Measurements from ENCODE around the gene HS1BP3. TPM values are rescaled to one million over a fixed set of nuclear protein-coding genes. Genes with fewer than 3 reads are reported as not detected.

HS1BP3 gene
- total RNA-seq, 1 donor from 2014 or later = 33.6 TPM

DNA sequence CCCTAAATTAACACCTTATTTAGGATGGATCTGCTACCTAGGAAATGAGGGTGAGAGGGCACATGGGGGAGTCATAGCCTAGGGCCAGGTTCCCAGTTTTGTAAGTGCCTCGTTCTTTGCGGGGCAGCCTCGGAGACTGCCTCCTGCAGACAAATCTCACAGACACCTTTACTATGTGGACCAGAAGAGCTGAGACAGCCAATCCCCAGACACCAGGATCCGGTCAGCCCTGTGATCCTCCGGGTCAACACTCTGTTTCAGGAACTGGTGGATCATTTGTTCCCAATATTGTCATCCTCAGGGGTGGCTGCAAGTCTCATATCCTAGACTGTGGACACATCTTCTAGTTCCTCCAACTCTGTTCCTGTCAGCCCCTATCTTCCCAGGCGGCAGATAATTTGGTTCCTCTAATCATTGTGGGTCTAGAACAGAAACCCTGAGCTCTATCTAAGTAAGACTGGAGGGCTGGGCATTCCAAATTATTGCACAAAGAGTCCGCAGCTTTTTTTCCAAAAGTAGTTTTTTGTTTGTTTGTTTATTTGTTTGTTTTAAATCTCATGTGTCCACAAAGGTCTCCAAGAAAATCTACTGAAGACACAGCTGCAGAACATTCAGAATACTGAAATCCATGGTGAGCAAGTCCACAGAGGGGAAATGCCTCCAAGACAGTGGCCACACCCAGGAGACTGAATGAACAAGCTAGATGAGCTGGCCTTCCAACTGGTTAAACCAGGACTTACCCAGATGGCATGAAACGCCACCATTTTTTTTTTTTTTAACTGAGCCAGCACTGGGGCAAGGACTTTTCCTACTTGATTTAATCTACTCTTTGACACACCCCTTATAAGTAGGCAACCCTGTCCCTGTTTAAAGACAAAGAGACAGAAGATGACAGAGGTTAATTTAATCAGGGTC lies 9.9 kb upstream of the HS1BP3 start:
- no peaks in the 10 kb centered on the region for H3K9me3 Mint-ChIP-seq (ENCODE audit: unreplicated experiment)
- no peak overlapping the region for H3K27ac Mint-ChIP-seq (ENCODE audit: unreplicated experiment)
- DNase-seq (ENCODE audit: low spot score) = no peak
- H3K36me3 Mint-ChIP-seq (ENCODE audit: low read depth, unreplicated experiment) = no peaks in the 10 kb centered on the region
- no peak overlapping the region for H3K4me3 Mint-ChIP-seq (ENCODE audit: unreplicated experiment)
- TF ChIP-seq, protein P1, sequence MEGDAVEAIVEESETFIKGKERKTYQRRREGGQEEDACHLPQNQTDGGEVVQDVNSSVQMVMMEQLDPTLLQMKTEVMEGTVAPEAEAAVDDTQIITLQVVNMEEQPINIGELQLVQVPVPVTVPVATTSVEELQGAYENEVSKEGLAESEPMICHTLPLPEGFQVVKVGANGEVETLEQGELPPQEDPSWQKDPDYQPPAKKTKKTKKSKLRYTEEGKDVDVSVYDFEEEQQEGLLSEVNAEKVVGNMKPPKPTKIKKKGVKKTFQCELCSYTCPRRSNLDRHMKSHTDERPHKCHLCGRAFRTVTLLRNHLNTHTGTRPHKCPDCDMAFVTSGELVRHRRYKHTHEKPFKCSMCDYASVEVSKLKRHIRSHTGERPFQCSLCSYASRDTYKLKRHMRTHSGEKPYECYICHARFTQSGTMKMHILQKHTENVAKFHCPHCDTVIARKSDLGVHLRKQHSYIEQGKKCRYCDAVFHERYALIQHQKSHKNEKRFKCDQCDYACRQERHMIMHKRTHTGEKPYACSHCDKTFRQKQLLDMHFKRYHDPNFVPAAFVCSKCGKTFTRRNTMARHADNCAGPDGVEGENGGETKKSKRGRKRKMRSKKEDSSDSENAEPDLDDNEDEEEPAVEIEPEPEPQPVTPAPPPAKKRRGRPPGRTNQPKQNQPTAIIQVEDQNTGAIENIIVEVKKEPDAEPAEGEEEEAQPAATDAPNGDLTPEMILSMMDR (IDR thresholded peaks at IDR 0.05; ENCODE audit: unreplicated experiment) = no peak
- peaks cover 15% of the 10 kb centered on the region for H3K27me3 Mint-ChIP-seq (ENCODE audit: unreplicated experiment)
- H3K4me1 Mint-ChIP-seq (ENCODE audit: unreplicated experiment) = peaks cover 14% of the 10 kb centered on the region

DNA sequence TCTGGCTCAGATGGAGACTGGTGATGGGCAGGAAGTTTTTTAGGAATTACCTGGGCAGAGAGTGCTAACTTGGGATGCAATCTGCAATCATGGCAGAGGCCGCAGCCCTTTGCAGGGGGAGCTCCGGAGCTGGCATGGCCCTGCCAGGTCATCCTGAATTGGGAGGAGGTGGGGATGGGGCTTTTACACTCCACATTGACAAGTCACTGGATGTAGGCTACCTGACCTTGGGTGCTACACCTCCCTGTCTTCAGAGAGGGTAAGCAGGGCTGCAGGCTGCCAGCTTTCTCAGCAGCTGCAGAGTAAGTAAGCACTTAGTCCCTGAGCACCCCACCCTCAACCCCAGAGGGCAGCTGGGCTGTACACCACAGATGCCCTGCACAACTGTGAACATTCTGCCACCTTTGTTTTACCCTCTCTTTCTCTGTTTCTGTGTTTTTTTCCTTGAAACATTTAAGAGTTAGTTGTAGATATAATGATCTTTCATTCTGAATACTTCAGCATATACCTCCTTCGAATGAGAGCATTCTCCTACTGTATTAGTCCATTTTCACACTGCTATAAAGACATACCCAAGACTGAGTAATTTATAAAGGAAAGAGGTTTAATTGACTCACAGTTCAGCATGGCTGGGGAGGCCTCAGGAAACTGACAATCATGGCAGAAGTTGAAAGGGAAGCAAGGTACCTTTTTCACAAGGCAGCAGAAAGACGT lies 6.8 kb upstream of the HS1BP3 start:
- H3K4me3 Mint-ChIP-seq (ENCODE audit: unreplicated experiment) = no peak overlapping the region
- H3K4me1 Mint-ChIP-seq (ENCODE audit: unreplicated experiment) = peaks cover 23% of the 10 kb centered on the region
- no peaks in the 10 kb centered on the region for H3K9me3 Mint-ChIP-seq (ENCODE audit: unreplicated experiment)
- peaks cover 8% of the 10 kb centered on the region for H3K27me3 Mint-ChIP-seq (ENCODE audit: unreplicated experiment)
- no peak for DNase-seq (ENCODE audit: low spot score)
- H3K27ac Mint-ChIP-seq (ENCODE audit: unreplicated experiment) = no peak overlapping the region
- no peaks in the 10 kb centered on the region for H3K36me3 Mint-ChIP-seq (ENCODE audit: low read depth, unreplicated experiment)
- TF ChIP-seq, protein P1 (IDR thresholded peaks at IDR 0.05; ENCODE audit: unreplicated experiment) = no peak

DNA sequence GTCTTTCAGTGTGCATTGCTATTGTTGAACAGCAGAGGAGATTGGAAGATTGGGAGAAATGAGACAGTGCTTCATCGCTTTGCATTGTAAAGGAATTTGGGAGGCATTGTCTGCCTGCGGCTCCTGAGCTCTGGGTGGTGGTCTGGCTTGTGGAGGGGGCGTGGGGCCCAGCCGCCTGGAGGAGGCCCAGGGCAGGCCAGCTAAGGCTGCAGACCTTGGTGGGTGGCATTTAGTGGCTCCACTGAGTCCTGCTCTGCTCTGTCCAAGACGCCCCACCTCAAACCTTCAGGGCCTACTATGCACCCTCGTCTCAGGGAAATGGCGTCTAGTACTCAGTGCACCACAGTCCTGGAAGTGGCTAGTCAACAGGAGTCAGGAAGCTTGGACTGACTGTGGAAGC lies 5.7 kb upstream of the HS1BP3 start:
- Mint-ChIP-seq H3K4me3 (ENCODE audit: unreplicated experiment) (no peak overlapping the region), H3K36me3 (ENCODE audit: low read depth, unreplicated experiment) (peaks cover 4% of the 10 kb centered on the region), H3K4me1 (ENCODE audit: unreplicated experiment) (peaks cover 32% of the 10 kb centered on the region), H3K27me3 (ENCODE audit: unreplicated experiment) (peaks cover 13% of the 10 kb centered on the region), H3K9me3 (ENCODE audit: unreplicated experiment) (no peaks in the 10 kb centered on the region), H3K27ac (ENCODE audit: unreplicated experiment) (no peak overlapping the region)
- TF ChIP-seq, protein P1 (IDR thresholded peaks at IDR 0.05; ENCODE audit: unreplicated experiment) = no peak
- no peak for DNase-seq (ENCODE audit: low spot score)

DNA sequence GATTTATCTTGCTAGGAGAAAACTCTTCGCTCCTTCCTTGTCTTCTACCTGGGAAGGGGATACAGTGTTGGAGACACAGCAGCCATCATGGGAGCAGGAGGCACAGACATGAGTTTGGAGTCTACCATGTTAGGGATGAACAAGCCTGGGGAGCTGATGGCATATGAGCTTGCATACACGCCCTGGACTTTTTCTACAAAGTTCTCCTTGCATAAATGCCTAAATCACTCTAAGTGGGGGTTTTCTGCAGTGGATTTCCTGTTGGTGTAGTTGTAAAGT lies 3.6 kb upstream of the HS1BP3 start:
- H3K4me1 Mint-ChIP-seq (ENCODE audit: unreplicated experiment) = peaks cover 38% of the 10 kb centered on the region
- no peak for DNase-seq (ENCODE audit: low spot score)
- H3K27me3 Mint-ChIP-seq (ENCODE audit: unreplicated experiment) = peaks cover 14% of the 10 kb centered on the region
- peaks cover 4% of the 10 kb centered on the region for H3K36me3 Mint-ChIP-seq (ENCODE audit: low read depth, unreplicated experiment)
- H3K27ac Mint-ChIP-seq (ENCODE audit: unreplicated experiment) = no peak overlapping the region
- no peaks in the 10 kb centered on the region for H3K9me3 Mint-ChIP-seq (ENCODE audit: unreplicated experiment)
- H3K4me3 Mint-ChIP-seq (ENCODE audit: unreplicated experiment) = no peak overlapping the region
- TF ChIP-seq, protein P1 (IDR thresholded peaks at IDR 0.05; ENCODE audit: unreplicated experiment) = no peak

Measured in endothelial cell (in vitro differentiated cells).